Measurements from ENCODE around the gene F12. TPM values are rescaled to one million over a fixed set of nuclear protein-coding genes. Genes with fewer than 3 reads are reported as not detected.

F12 gene
- total RNA-seq, 1 experiment from 2014 or later = 13.4 TPM

DNA sequence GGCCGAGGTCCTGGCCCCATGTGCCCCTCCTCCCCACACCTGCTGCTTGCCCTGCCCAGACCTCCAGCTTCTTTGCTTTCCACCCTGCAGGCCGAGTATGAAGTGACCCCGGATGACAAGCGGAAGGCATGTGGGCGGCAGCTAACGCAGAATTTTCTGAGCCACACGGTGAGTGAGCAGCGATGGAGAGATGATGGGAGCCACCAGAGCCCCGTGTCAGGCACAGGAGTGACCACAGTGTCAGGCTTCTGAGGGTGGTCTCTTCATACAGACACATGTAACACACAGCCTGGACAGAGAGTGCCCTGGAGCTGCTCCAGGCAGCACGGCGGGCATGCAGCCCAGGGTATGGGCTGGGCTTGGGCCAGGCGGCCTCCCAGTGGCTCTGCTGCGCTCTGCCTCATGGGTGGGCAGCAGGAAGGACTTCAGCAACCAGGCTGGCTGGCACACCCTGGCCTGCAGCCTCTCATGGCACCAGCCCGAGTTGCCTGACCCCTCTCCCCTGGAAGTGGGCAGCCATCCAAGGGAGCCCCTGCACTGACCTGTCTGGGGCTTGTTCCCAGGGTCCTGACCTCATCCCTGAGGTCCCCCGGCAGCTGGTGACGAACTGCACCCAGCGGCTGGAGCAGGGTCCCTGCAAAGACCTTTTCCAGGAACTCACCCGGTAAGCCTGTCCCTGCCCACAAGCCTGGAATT, 22.9 kb upstream of the F12 start:
- no peak overlapping the region for H3K27ac ChIP-seq (ENCODE audit: low read length)
- DNase-seq (ENCODE audit: low read depth, low spot score) = no peak
- CTCF ChIA-PET = no interaction called here
- ATAC-seq = no peak
- no peak overlapping the region for H3K4me3 ChIP-seq (ENCODE audit: low read depth in 2 of 2, low read length in 2 of 2)
- in situ Hi-C loops (cut with HindIII; ENCODE audit: low pct_unique_long_range_greater_than_20kb, low sequenced_read_pairs) (no loop called here), intact Hi-C loops (cut with micrococcal nuclease; ENCODE audit: unreplicated experiment) (no loop called here)
- BruUV-seq (replicated peaks) = no TSS peak
- H3K9me3 ChIP-seq (ENCODE audit: control insufficient read depth, insufficient read depth, low read depth, low read length) = no peaks in the 10 kb centered on the region
- no peaks in the 10 kb centered on the region for H3K27me3 ChIP-seq (ENCODE audit: control insufficient read depth, insufficient read depth, low read length)
- H3K36me3 ChIP-seq (ENCODE audit: control insufficient read depth, insufficient read depth, low read length) = no peaks in the 10 kb centered on the region; the same call in 1 of the 2 replicates
- TF ChIP-seq, protein P1, sequence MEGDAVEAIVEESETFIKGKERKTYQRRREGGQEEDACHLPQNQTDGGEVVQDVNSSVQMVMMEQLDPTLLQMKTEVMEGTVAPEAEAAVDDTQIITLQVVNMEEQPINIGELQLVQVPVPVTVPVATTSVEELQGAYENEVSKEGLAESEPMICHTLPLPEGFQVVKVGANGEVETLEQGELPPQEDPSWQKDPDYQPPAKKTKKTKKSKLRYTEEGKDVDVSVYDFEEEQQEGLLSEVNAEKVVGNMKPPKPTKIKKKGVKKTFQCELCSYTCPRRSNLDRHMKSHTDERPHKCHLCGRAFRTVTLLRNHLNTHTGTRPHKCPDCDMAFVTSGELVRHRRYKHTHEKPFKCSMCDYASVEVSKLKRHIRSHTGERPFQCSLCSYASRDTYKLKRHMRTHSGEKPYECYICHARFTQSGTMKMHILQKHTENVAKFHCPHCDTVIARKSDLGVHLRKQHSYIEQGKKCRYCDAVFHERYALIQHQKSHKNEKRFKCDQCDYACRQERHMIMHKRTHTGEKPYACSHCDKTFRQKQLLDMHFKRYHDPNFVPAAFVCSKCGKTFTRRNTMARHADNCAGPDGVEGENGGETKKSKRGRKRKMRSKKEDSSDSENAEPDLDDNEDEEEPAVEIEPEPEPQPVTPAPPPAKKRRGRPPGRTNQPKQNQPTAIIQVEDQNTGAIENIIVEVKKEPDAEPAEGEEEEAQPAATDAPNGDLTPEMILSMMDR (IDR thresholded peaks at IDR 0.05) = no peak
- TF ChIP-seq POLR2AphosphoS5 (IDR thresholded peaks at IDR 0.05; ENCODE audit: low read depth, low read length) (no peak), SIN3A (IDR thresholded peaks at IDR 0.05; ENCODE audit: borderline replicate concordance, insufficient read depth, low read depth, low read length) (no peak), TCF7L2 (IDR thresholded peaks at IDR 0.05; ENCODE audit: low read depth, low read length) (no peak)
- TF ChIP-seq, protein P2, sequence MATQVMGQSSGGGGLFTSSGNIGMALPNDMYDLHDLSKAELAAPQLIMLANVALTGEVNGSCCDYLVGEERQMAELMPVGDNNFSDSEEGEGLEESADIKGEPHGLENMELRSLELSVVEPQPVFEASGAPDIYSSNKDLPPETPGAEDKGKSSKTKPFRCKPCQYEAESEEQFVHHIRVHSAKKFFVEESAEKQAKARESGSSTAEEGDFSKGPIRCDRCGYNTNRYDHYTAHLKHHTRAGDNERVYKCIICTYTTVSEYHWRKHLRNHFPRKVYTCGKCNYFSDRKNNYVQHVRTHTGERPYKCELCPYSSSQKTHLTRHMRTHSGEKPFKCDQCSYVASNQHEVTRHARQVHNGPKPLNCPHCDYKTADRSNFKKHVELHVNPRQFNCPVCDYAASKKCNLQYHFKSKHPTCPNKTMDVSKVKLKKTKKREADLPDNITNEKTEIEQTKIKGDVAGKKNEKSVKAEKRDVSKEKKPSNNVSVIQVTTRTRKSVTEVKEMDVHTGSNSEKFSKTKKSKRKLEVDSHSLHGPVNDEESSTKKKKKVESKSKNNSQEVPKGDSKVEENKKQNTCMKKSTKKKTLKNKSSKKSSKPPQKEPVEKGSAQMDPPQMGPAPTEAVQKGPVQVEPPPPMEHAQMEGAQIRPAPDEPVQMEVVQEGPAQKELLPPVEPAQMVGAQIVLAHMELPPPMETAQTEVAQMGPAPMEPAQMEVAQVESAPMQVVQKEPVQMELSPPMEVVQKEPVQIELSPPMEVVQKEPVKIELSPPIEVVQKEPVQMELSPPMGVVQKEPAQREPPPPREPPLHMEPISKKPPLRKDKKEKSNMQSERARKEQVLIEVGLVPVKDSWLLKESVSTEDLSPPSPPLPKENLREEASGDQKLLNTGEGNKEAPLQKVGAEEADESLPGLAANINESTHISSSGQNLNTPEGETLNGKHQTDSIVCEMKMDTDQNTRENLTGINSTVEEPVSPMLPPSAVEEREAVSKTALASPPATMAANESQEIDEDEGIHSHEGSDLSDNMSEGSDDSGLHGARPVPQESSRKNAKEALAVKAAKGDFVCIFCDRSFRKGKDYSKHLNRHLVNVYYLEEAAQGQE (IDR thresholded peaks at IDR 0.05; ENCODE audit: insufficient read depth in 1 of 2, low read depth in 2 of 2, low read length in 1 of 2) = no peak
- POLR2A ChIA-PET = interaction anchor here (0.5 to 1.0 kb wide), 2 partner anchors 11 to 19 kb away, joined by 3 read pairs; no protein-coding TSS in a partner anchor
- H3K4me1 ChIP-seq (ENCODE audit: control insufficient read depth, insufficient read depth, low read length) = peaks cover 9% of the 10 kb centered on the region

DNA sequence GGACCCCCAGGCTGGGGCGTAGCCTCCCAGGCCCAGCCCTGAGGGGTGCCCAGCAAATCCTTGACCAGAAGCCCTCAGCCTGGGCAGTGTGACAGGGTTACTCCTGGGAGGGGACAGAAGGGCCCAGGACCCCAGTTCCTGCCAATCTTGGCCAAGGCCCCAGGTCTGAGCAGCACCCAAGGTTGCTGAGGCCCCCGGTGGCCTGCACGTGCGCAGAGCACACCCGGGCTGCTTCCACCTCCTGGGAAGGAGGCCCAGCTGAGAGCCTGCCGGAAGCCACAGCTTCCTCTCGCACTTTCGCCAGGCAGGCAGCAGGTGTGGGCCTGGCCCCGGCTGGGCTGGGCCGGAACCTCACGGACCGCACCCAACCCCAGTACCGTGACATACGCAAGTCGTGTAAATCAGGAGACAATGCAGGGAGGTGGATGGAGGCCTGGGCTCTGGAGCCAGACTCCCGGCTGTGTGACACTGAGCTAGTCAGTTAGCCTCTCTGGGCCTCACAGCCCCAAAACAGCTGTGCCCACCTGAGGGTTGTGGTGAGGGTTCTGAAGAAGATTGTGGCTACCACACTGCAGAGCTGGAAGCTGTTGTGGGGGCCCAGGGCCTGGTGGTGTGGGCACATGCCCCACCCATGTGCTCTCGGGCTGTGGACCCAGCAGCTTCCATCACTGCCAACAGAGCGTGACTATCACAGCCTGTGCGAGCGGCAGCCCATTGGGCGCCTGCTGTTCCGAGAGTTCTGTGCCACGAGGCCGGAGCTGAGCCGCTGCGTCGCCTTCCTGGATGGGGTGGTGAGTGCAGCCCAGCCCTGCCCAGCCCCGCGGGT, 22.2 kb upstream of the F12 start:
- Histone ChIP-seq H3K27me3 (ENCODE audit: control insufficient read depth, insufficient read depth, low read length) (no peaks in the 10 kb centered on the region), H3K9me3 (ENCODE audit: control insufficient read depth, insufficient read depth, low read depth, low read length) (no peaks in the 10 kb centered on the region), H3K4me3 (ENCODE audit: low read depth in 2 of 2, low read length in 2 of 2) (no peak overlapping the region), H3K27ac (ENCODE audit: low read length) (no peak overlapping the region), H3K4me1 (ENCODE audit: control insufficient read depth, insufficient read depth, low read length) (peaks cover 10% of the 10 kb centered on the region), H3K36me3 (ENCODE audit: control insufficient read depth, insufficient read depth, low read length) (peaks cover 2% of the 10 kb centered on the region; the same call in 1 of the 2 replicates)
- ATAC-seq (no peak), DNase-seq (ENCODE audit: low read depth, low spot score) (no peak)
- ChIA-PET POLR2A (interaction anchor here (0.5 to 1.0 kb wide), 2 partner anchors 12 to 19 kb away, joined by 3 read pairs; no protein-coding TSS in a partner anchor), CTCF (interaction anchor here (0.5 kb wide), 1 partner anchor 65 kb away, joined by 12 read pairs; no protein-coding TSS in a partner anchor)
- BruUV-seq (replicated peaks) = no TSS peak
- in situ Hi-C loops (cut with HindIII; ENCODE audit: low pct_unique_long_range_greater_than_20kb, low sequenced_read_pairs) = no loop called here
- intact Hi-C loops (cut with micrococcal nuclease; ENCODE audit: unreplicated experiment) = no loop called here
- TF ChIP-seq, protein P1 (IDR thresholded peaks at IDR 0.05) = no peak
- TF ChIP-seq TCF7L2 (IDR thresholded peaks at IDR 0.05; ENCODE audit: low read depth, low read length) (no peak), POLR2AphosphoS5 (IDR thresholded peaks at IDR 0.05; ENCODE audit: low read depth, low read length) (no peak), SIN3A (IDR thresholded peaks at IDR 0.05; ENCODE audit: borderline replicate concordance, insufficient read depth, low read depth, low read length) (no peak)
- TF ChIP-seq, protein P2 (IDR thresholded peaks at IDR 0.05; ENCODE audit: insufficient read depth in 1 of 2, low read depth in 2 of 2, low read length in 1 of 2) = no peak

All from Panc1 (cell line).